B cell (primary cell): ENCODE measurements around the gene AKR1C3.

Experiments used
- CTCF ChIP-seq: fragments of 200-600 bp; IDR thresholded peaks from one replicate; pipeline ENCODE4 v1.8.0; 2022; ENCODE audit warnings: antibody characterized with exemption, mild to moderate bottlenecking
- EZH2 ChIP-seq: IDR thresholded peaks from 2 replicates; pipeline ENCODE4 v1.6.1; 2012; ENCODE audit warnings: borderline replicate concordance, low read depth, mild to moderate bottlenecking, moderate library complexity, low read length; ENCODE audit not compliant: insufficient read depth, poor library complexity, severe bottlenecking

DNA sequence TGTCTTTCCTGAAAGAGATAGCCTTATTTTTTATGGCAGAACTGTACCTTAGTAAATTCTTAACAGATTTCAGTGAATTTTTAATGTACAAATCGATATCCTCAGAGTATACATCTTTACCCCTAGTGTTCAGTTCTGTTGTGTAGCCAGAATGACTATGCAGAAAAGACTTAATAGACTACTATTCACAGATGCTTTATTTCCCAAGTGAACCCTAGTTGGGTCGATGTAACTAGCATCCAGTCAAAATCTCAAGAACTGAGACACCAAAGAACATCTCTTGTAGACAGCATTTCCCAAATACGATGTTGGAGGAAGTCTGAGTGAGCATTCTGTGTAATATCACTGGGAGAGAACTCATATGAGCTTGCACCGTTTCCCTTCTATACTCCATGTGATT lies 1.5 kb downstream of the AKR1C3 start:
- no peak for TF ChIP-seq CTCF
- no peak for TF ChIP-seq EZH2
